Skeletal muscle cell (primary cell): ENCODE results near the gene TOMM40L.

Source experiments
- DNase-seq: peaks from one replicate; pipeline ENCODE4 v3.0.0-alpha.2; 2010; ENCODE audit warnings: low read depth
- H3K4me3 ChIP-seq: 2 replicates; pipeline ENCODE4 v1.5.1; 2011; ENCODE audit warnings: low read depth, mild to moderate bottlenecking, control low read depth, low read length, moderate library complexity

TOMM40L gene

DNA sequence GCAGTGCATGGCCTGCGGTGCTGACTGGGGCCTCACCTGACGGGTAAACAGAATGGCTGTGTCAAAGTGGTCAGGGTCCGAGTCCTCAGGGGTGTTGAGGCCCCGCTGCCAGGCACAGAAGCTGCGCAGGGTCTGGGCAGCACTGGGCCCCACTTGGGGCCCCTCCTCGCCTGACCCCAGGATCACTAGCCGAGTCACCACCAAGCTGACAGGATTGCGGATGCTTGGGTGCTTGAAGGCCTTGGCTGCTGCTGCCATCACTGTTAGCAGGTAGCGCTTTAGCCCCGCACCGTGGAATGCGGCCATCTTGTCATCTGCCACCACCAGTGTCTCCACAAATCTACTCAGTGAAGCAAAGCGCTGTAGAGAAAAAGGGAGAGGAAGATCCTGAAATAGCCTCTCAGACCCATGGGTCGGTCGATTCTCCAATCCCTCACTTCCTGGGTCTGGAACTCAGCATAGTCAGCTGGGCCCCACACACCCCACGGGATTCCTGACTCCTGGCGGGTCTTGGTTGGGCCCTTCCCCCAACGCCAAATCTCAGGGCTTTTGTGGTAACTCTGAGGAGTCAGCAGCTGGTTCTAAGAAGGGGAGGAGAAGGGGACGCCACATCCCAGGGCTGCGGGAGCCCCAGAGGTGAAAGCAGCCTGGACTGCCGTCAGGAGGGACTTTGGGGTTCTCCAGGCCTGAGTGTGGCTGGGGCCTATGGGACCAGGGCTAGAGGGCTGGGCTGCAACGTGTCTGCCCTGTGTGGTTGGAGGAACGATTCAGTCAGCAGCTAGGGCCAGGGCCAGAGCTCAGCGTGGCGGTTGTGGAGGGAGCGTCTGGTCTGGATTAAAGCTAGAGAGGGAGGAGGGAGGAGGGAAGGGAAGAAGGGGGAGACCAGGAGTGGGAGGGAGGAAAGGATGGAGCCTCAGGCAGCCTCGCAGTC lies 29.1 kb upstream of the TOMM40L start:
- peak overlapping the region; percentile 47 for H3K4me3 ChIP-seq
- DNase-seq = peak; percentile 65

- no peak for DNase-seq
- peak overlapping the region; percentile 47 for H3K4me3 ChIP-seq
These were observed 28.2 kb upstream of the TOMM40L start for GRCh38 chr1:161197560-161198193.

- peak overlapping the region; percentile 47 for H3K4me3 ChIP-seq
- no peak for DNase-seq
These were observed 27.5 kb upstream of the TOMM40L start for GRCh38 chr1:161198194-161198896.

DNA sequence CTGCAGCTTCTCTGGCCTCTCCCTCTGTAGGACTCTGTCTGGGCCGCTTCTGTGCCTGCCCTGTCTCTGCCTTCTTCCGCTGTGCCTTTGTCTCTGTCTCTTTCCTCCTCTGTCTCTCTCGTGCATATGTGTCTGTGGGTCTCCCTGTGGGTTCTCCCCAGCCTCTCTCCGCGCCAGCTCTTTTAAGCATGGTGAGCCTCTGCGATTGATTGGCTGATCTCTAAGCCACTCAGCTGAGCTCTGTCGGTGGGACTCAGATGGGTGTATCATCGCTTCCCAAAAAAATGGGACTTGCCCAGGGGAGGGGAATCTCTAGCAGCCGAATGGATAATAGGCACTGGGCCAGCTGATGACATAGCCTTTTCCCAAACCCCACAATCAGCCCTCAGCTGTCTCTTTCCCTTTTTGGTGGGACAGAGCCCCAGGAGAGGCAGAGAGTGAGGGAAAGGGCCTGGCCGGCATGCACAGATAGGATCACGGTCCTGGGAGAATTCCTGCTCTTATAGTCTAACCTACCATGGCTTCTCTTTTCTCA lies 26.9 kb upstream of the TOMM40L start, which contains the start of gene ADAMTS4:
Gene ADAMTS4, minus strand, starts transcription at position 158 of the 535 bp plus-strand sequence. CDS start 427 bp downstream, outside the sequence.
- H3K4me3 ChIP-seq = peak within 1 kb of the TSS; percentile 47

DNA sequence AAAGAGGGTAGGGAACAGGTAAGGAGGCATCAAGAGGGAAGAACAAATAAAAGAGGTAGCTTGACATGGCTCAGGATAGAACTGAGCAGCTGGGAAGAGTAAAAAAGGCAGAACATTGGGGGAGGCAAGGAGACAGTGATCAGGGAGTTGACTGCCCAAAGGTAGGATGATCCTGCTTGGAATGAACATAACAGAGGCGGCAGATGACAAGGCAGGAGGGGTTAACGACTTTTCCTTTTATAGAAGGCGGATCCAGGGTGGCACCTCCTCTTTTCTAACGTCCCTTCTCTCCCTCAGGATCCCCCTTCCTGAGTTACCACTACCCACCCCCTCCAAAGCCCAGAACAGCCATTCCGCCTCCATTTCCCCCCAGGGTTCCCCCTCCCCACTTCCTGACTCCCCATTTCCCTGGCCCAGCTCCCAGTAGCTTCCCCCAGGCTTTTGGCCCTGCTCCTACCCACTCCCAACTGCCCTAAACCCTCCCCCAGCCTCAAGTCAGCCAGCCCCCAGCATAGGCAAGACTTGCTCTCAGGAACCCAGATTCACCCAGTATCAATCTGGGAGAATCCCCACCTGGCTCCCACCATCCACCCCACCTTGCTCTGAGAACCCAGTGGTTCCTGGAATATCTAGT lies 26.2 kb upstream of the TOMM40L start:
- no peak overlapping the region for H3K4me3 ChIP-seq
- no peak for DNase-seq

More for the DNA sequence above, 26.9 kb upstream of the TOMM40L start, which contains the start of gene ADAMTS4:
- DNase-seq = peak; percentile 68

- no peak for DNase-seq
- H3K4me3 ChIP-seq = no peak overlapping the region
These were observed 25.4 kb upstream of the TOMM40L start for GRCh38 chr1:161200421-161200991.

DNA sequence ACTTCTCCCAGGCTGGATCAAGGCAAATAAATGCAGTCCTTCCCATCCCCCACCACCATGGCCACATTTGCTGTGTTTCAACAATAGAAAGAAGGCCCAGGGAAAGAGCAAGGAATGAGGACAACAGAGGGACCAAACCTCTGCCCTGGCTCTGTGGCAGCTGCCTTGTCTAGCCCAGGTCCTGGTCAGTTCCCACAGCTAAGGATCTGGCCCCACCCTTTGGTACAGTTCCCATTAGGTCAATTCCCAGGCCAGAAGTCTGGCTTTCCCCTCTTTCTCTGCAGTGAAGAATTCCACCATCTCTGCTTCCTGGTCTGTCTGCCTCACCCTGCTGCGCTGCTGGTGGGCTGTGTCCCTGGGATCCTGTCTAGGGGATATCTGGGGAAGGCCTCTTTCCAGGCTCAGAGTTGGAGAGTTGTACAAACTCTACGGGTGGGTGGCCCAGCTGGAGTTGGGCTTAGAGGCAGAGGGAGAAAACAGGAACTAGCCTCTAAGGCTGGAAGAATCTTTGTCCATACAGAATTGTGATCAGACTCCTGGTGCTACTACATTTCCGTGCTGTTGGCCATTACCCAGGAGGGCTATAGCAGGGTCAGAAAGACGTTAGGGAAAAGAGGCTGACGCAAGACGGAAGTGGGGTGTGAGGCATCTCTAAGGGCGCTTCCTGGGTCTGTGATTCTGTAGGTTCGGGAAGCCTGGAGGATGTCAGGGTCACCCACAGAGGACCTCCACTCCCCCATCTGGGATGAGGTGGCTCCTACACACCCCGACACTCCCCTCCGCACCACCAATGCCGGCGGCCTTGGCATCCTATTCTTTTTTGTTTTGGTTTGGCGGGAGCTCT lies 24.6 kb upstream of the TOMM40L start:
- peak overlapping the region; percentile 83 for H3K4me3 ChIP-seq
- DNase-seq = peak; percentile 74

- peak; percentile 98 for DNase-seq
These were observed 23.8 kb upstream of the TOMM40L start, which contains the start of gene NDUFS2 for GRCh38 chr1:161201836-161202712. TSS of gene NDUFS2 (plus strand) at chr1:161202367. CDS start at chr1:161202386, 19 bp downstream.

GRCh38 chr1:161206411-161207140 lies 19.3 kb upstream of the TOMM40L start:
- no peak for DNase-seq

More at GRCh38 chr1:161201836-161202712, 23.8 kb upstream of the TOMM40L start, which contains the start of gene NDUFS2:
- H3K4me3 ChIP-seq = peak within 1 kb of the TSS; percentile 83

GRCh38 chr1:161207173-161207572 lies 18.7 kb upstream of the TOMM40L start:
- no peak overlapping the region for H3K4me3 ChIP-seq
- DNase-seq = peak; percentile 81

More at GRCh38 chr1:161206411-161207140, 19.3 kb upstream of the TOMM40L start:
- H3K4me3 ChIP-seq = no peak overlapping the region

- no peak overlapping the region for H3K4me3 ChIP-seq
- no peak for DNase-seq
These were observed 16.0 kb upstream of the TOMM40L start for GRCh38 chr1:161209790-161210409.

- DNase-seq = no peak
- H3K4me3 ChIP-seq = no peak overlapping the region
These were observed 11.5 kb upstream of the TOMM40L start for GRCh38 chr1:161214369-161214768.

DNA sequence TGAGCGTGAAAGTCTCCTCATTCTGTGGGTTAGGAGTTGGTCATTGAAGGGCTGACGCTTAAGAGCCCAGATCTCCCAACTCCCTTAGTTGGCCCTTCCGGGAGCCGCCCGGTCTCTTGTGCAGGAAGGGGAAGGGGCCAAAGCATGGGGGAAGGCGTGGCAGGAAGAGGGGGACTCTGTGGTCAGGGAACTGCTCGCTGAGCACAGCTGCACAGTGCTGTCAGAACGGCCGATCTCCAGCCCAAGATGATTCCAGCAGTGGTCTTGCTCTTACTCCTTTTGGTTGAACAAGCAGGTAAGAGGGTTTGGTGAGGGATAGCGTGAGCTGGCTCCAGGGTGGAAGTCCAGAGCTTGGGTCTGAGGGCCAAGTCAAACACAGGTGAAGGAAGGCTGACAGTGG lies 10.8 kb upstream of the TOMM40L start, which contains the start of gene FCER1G:
Gene FCER1G, plus strand, starts transcription at position 220 of the 400 bp plus-strand sequence. Its CDS starts 27 bp downstream, at position 247.
- DNase-seq = no peak
- H3K4me3 ChIP-seq = no peak within 1 kb of the TSS

DNA sequence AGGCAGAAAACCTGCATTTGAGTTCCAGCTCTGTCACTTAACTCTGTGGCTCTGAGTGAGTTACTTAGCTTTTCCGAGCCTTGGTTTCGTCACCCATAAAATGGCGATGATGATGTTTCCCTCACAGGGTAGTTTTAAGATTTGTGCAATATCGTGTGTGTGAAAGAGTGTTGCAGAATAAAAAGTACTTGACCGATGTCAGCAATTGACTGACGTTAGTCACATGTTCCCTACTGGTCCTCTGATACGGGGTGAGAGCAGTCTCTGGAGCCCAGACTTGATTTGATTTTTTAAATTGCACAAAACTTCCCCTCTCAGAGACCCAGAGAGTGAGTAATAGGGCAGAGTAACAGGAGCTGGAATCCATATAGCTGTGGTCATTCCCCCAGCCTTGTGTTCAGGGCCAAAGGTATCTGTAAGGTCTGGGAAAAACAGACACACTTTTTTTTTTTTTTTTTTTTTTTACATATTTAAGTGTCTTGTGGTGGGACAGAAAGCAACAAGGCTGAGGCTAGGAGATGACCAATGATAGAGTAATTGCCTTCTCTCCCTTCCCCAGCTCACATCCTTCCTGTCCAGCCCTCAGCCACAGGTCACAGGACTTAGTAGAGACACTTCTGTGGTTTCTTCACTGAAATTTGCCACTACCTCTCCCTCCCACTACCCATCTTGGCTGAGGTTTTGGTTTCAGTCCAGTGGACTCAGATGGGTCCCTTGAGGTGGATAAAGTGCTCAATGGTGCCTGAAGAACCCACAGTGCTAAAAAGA lies 8.7 kb upstream of the TOMM40L start:
- H3K4me3 ChIP-seq = no peak overlapping the region
- DNase-seq = peak; percentile 80

- DNase-seq = no peak
- H3K4me3 ChIP-seq = no peak overlapping the region
These were observed 8.0 kb upstream of the TOMM40L start for GRCh38 chr1:161217831-161218230.
